OCI-LY7 (cell line): ENCODE results near the gene PPM1G. TPM values are rescaled to one million over a fixed set of nuclear protein-coding genes. Genes with fewer than 3 reads are reported as not detected.

Source experiments
- Bru-seq: library from RNA; stranded (reverse); fragments of 400-500 nt; gene quantifications from one replicate; lab custom pipeline; 2021; lab: Mats Ljungman, UMichigan
- BruChase-seq, 2 experiments: library from RNA; stranded (reverse); fragments of 400-500 nt; gene quantifications; one replicate each; lab custom pipeline; 2021; lab: Mats Ljungman, UMichigan
- BruUV-seq: library from RNA; stranded (reverse); fragments of 400-500 nt; replicated peaks from 2 replicates; lab custom pipeline; 2021; lab: Mats Ljungman, UMichigan
- CTCF ChIA-PET: fragments of 300-600 bp; sonication (Branson Sonifier 250); formaldehyde crosslinking; loops from one replicate; lab custom pipeline; 2022; ENCODE audit warnings: antibody characterized with exemption; ENCODE audit not compliant: unreplicated experiment; lab: Charles Lee
- POLR2A ChIA-PET: fragments of 300-600 bp; sonication (Branson Sonifier 250); formaldehyde crosslinking; loops from one replicate; lab custom pipeline; 2022; ENCODE audit warnings: antibody characterized with exemption; lab: Charles Lee
- DNase-seq: peaks from one replicate; pipeline ENCODE4 v3.0.0-alpha.2; 2015; ENCODE audit warnings: low spot score
- H2AFZ ChIP-seq: fragments of 200-600 bp; sonication (generic), shearing (Covaris generic); 2 replicates; pipeline ENCODE4 v1.6.1; 2014; ENCODE audit warnings: mild to moderate bottlenecking, antibody characterized with exemption, low read length, moderate library complexity
- H3K27ac ChIP-seq: fragments of 200-600 bp; sonication (generic); 2 replicates; pipeline ENCODE4 v1.5.1; 2014; ENCODE audit warnings: mixed run types, low read depth, mild to moderate bottlenecking, moderate library complexity, low read length, inconsistent platforms; ENCODE audit not compliant: poor library complexity, severe bottlenecking
- H3K36me3 ChIP-seq: fragments of 200-600 bp; sonication (generic); 2 replicates; pipeline ENCODE4 v1.6.1; 2014; ENCODE audit warnings: mild to moderate bottlenecking, antibody characterized with exemption, low read length, moderate library complexity, mixed read lengths; ENCODE audit not compliant: insufficient read depth
- H3K4me1 ChIP-seq: fragments of 200-600 bp; sonication (generic); 2 replicates; pipeline ENCODE4 v1.5.1; 2014; ENCODE audit warnings: mild to moderate bottlenecking, low read length; ENCODE audit not compliant: insufficient read depth, poor library complexity, severe bottlenecking
- H3K4me2 ChIP-seq: fragments of 200-600 bp; sonication (generic); 2 replicates; pipeline ENCODE4 v1.6.1; 2014; ENCODE audit warnings: mild to moderate bottlenecking, low read length
- H3K4me3 ChIP-seq: fragments of 200-600 bp; sonication (generic); 2 replicates; pipeline ENCODE4 v1.5.1; 2014; ENCODE audit warnings: mild to moderate bottlenecking, low read depth, low read length; ENCODE audit not compliant: poor library complexity, severe bottlenecking
- H3K79me2 ChIP-seq: fragments of 200-600 bp; sonication (generic); 2 replicates; pipeline ENCODE4 v1.6.1; 2016; ENCODE audit warnings: low read depth, mild to moderate bottlenecking, low read length, moderate library complexity, mixed read lengths; ENCODE audit not compliant: insufficient read depth
- H3K9me2 ChIP-seq: fragments of 200-600 bp; sonication (generic); 2 replicates; pipeline ENCODE4 v1.6.1; 2016; ENCODE audit warnings: mild to moderate bottlenecking, low read length, mixed read lengths; ENCODE audit not compliant: insufficient read depth
- H3K9me3 ChIP-seq: fragments of 200-600 bp; sonication (generic); 2 replicates; pipeline ENCODE4 v1.6.1; 2014; ENCODE audit warnings: mild to moderate bottlenecking, mixed run types, low read length, mixed read lengths
- H4K20me1 ChIP-seq: fragments of 200-600 bp; sonication (generic); 2 replicates; pipeline ENCODE4 v1.6.1; 2014; ENCODE audit warnings: mild to moderate bottlenecking, antibody characterized with exemption, low read length, moderate library complexity, mixed read lengths; ENCODE audit not compliant: insufficient read depth
- EZH2phosphoT487 ChIP-seq: fragments of 200-600 bp; sonication (generic); IDR thresholded peaks from 2 replicates; pipeline ENCODE4 v1.6.1; 2018; ENCODE audit warnings: low read depth, borderline replicate concordance, mild to moderate bottlenecking, mixed run types, antibody characterized with exemption, low read length, moderate library complexity, mixed read lengths
- intact Hi-C: fragments of 100-400 bp; cut with micrococcal nuclease; formaldehyde crosslinking; loops from one replicate; pipeline ENCODE4 v1.10.0; 2022; ENCODE audit not compliant: unreplicated experiment
- long read RNA-seq: library from polyadenylated mRNA; stranded (forward); transcript quantifications from one replicate; pipeline ENCODE4 v2.0.0, GENCODE V29; 2022
- total RNA-seq, 2 experiments: library from RNA; depleted of rRNA in 1 of 2; stranded (reverse); fragments of >200 nt in 1 of 2; shearing (Covaris generic) in 1 of 2; gene quantifications; 2 replicates each; pipeline ENCODE4 v1.2.3, GENCODE V29; 2014 to 2022
- TF ChIP-seq, protein P1 (sequence below): fragments of 200-600 bp; sonication (generic); conservative IDR thresholded peaks from 2 replicates; pipeline ENCODE4 v1.5.1; 2014; ENCODE audit warnings: mild to moderate bottlenecking, antibody characterized with exemption, low read length, moderate library complexity, mixed read lengths

Gene PPM1G, protein sequence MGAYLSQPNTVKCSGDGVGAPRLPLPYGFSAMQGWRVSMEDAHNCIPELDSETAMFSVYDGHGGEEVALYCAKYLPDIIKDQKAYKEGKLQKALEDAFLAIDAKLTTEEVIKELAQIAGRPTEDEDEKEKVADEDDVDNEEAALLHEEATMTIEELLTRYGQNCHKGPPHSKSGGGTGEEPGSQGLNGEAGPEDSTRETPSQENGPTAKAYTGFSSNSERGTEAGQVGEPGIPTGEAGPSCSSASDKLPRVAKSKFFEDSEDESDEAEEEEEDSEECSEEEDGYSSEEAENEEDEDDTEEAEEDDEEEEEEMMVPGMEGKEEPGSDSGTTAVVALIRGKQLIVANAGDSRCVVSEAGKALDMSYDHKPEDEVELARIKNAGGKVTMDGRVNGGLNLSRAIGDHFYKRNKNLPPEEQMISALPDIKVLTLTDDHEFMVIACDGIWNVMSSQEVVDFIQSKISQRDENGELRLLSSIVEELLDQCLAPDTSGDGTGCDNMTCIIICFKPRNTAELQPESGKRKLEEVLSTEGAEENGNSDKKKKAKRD
- 101 and 113 TPM in 2 replicates for total RNA-seq (2014; rRNA removed; shearing (Covaris generic))
- total RNA-seq (2022), result 138 and 147 TPM in 2 replicates
- percentile 85 among the genes with signal in this experiment for Bru-seq, nascent RNA
- percentile 94 among the genes with signal in this experiment for BruChase-seq, experiment 1, labeled RNA remaining after a 6-hour chase
- BruChase-seq, experiment 2, labeled RNA remaining after a 2-hour chase, result percentile 91 among the genes with signal in this experiment
- long read RNA-seq, transcript PPM1G-201 (10 exons, 2,311 nt), result major isoform, 236 of 269 reads
- long read RNA-seq, partial matches to known transcripts, result 24 of 269 reads
- long read RNA-seq, other reads (novel, unspliced or antisense), result 9 of 269 reads

DNA sequence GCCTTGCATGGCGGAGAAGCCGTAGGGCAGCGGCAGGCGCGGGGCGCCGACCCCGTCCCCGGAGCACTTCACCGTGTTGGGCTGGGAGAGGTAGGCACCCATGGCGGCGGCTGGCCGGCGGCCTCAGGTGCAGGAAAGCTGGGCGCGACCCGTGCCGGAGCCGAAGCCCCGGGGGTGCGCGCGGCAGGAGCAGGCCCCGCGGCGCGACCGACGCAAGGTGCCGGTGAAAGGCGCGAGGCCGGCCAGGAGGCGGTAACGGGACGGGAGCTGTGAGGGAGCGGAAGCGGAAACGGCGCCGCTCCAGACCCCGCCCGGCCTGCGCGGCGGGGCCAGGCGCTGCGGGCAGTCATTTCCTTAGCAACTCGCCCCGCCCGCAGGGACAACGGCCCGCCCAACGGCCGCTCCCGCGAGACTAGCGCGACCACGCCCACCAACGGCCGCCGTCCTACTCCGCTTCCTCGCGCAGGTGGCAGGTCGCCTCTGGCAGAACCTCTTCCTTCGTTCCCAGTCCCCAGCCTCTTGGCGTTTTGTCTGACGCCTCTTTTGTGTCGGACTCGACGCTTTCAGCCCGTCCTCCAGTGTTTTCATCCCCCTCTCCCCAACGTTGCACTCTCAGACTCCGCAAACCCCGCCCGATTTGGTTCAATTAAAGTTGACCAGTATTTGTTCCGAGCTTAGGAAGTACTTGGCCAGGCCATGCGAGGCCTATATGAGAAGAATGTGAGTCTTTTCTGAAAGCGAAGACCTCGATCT, at the start of gene PPM1G:
Gene PPM1G (minus strand): TSS at position 271 of the 753 bp plus-strand sequence. CDS start 169 bp downstream, at position 102.
- CTCF ChIA-PET, result interaction anchor here (0.8 kb wide), 1 partner anchor 20 kb away, joined by 4 read pairs; no protein-coding TSS in a partner anchor
- Histone ChIP-seq H3K4me2 (peak within 1 kb of the TSS; percentile 96), H3K4me1 (peaks cover 24% of the 10 kb centered on the region), H3K27ac (peak within 1 kb of the TSS; percentile 84), H3K9me2 (no peaks in the 10 kb centered on the region), H3K79me2 (peaks cover 48% of the 10 kb centered on the region), H2AFZ (peak within 1 kb of the TSS; percentile 96), H4K20me1 (peaks cover 23% of the 10 kb centered on the region; the same call in 1 of the 2 replicates), H3K36me3 (peaks cover 33% of the 10 kb centered on the region), H3K9me3 (no peaks in the 10 kb centered on the region), H3K4me3 (peak within 1 kb of the TSS; percentile 91)
- peak; percentile 97 for DNase-seq
- BruUV-seq, result no TSS peak
- POLR2A ChIA-PET, result interaction anchor here (0.6 to 2.2 kb wide), 8 partner anchors 12 to 1900 kb away, joined by 3 to 24 read pairs (median 4); partner anchors contain the start of gene NRBP1
- TF ChIP-seq EZH2phosphoT487, result no peak
- TF ChIP-seq, protein P1, sequence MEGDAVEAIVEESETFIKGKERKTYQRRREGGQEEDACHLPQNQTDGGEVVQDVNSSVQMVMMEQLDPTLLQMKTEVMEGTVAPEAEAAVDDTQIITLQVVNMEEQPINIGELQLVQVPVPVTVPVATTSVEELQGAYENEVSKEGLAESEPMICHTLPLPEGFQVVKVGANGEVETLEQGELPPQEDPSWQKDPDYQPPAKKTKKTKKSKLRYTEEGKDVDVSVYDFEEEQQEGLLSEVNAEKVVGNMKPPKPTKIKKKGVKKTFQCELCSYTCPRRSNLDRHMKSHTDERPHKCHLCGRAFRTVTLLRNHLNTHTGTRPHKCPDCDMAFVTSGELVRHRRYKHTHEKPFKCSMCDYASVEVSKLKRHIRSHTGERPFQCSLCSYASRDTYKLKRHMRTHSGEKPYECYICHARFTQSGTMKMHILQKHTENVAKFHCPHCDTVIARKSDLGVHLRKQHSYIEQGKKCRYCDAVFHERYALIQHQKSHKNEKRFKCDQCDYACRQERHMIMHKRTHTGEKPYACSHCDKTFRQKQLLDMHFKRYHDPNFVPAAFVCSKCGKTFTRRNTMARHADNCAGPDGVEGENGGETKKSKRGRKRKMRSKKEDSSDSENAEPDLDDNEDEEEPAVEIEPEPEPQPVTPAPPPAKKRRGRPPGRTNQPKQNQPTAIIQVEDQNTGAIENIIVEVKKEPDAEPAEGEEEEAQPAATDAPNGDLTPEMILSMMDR, result no peak
- intact Hi-C loops, result loop anchor here (1.0 to 10.0 kb wide), 4 partner anchors 19 to 255 kb away; partner anchors contain the start of genes CCDC121, GPN1, NRBP1 and SLC4A1AP

GRCh38 chr2:27453968-27454367, 44.6 kb upstream of the PPM1G start:
- Histone ChIP-seq H3K4me3 (no peak overlapping the region), H4K20me1 (no peaks in the 10 kb centered on the region), H2AFZ (no peak overlapping the region), H3K27ac (no peak overlapping the region), H3K9me2 (no peaks in the 10 kb centered on the region), H3K9me3 (no peaks in the 10 kb centered on the region), H3K4me2 (no peak overlapping the region), H3K79me2 (no peaks in the 10 kb centered on the region), H3K36me3 (no peaks in the 10 kb centered on the region), H3K4me1 (no peaks in the 10 kb centered on the region)
- BruUV-seq, result no TSS peak
- ChIA-PET POLR2A (no interaction called here), CTCF (no interaction called here)
- TF ChIP-seq, protein P1, result no peak
- no peak for DNase-seq
- intact Hi-C loops, result no loop called here
